Aorta (tissue), 5 donors: ENCODE data around the gene ERCC1. TPM values are rescaled to one million over a fixed set of nuclear protein-coding genes. Genes with fewer than 3 reads are reported as not detected.

Experiments
- ATAC-seq: fragments of 200-7000 bp; cut with Tn5 transposase; one replicate; pipeline ENCODE4 v1.9.1; 2022; ENCODE audit warnings: moderate library complexity; ENCODE audit not compliant: low FRiP score
- DNase-seq, 2 donors: peaks; one replicate each; pipeline ENCODE4 v3.0.0-alpha.2; 2020
- H3K27ac ChIP-seq, 2 donors: one replicate each; pipeline ENCODE4 v1.5.1; 2013; ENCODE audit warnings: low read length in 2 of 2, mild to moderate bottlenecking in 2 of 2, moderate library complexity in 2 of 2, control low read depth in 1 of 2, inconsistent platforms in 1 of 2, low read depth in 1 of 2
- H3K27me3 ChIP-seq, 2 donors: one replicate each; pipeline ENCODE4 v1.6.1; 2013; ENCODE audit warnings: control low read depth in 1 of 2, low read length in 1 of 2, mild to moderate bottlenecking in 1 of 2, moderate library complexity in 1 of 2; ENCODE audit not compliant: insufficient read depth in 2 of 2, control insufficient read depth in 1 of 2
- H3K36me3 ChIP-seq, 2 donors: one replicate each; pipeline ENCODE4 v1.6.1; 2013; ENCODE audit warnings: control low read depth in 1 of 2, low read length in 1 of 2, mild to moderate bottlenecking in 1 of 2; ENCODE audit not compliant: insufficient read depth in 2 of 2, control insufficient read depth in 1 of 2
- H3K4me1 ChIP-seq, 2 donors: one replicate each; pipeline ENCODE4 v1.6.1; 2013; ENCODE audit warnings: low read length in 2 of 2, control low read depth in 1 of 2, mild to moderate bottlenecking in 1 of 2, moderate library complexity in 1 of 2; ENCODE audit not compliant: insufficient read depth in 2 of 2, control insufficient read depth in 1 of 2
- H3K4me3 ChIP-seq, 2 donors: one replicate each; pipeline ENCODE4 v1.5.1; 2013; ENCODE audit warnings: low read length in 2 of 2, control low read depth in 1 of 2, mild to moderate bottlenecking in 1 of 2
- H3K9me3 ChIP-seq: one replicate; pipeline ENCODE4 v1.6.1; 2013; ENCODE audit warnings: mild to moderate bottlenecking, low read length; ENCODE audit not compliant: control insufficient read depth
- WGBS, 2 donors: extraction: QIAGEN DNeasy Blood & Tissue Kit; methylation state at CpG; one replicate each; pipeline ENCODE4 v1.1.7; 2013; 5-methylcytosine and 5-hydroxymethylcytosine counted together
- intact Hi-C, 2 donors: fragments of 100-400 bp; cut with DNase I; formaldehyde crosslinking; loops; one replicate each; pipeline versions ENCODE4 v1.14.2 to v1.15.0; 2022
- polyA plus RNA-seq, 2 donors: library from polyadenylated mRNA; stranded (reverse); fragments of 200-250 nt; gene quantifications; one replicate each; pipeline ENCODE4 v1.2.3, GENCODE V29; 2013
- total RNA-seq, 2 donors: library from RNA; stranded (reverse); fragmentation: NEBNext Ultra II Directional; extraction: Animal tissue kit (Norgen Biotek cat#: 25700); gene quantifications; one replicate each; pipeline ENCODE4 v1.2.1, GENCODE V29; 2021
- donor health status: healthy with polysubstance abuse.
- donor health status: Bipolar disorder and iron deficiency.
- donor health status: DM: no; HTN: no; CAD: no.
- donor health status: DM: no; HTN: no; CAD: no.
- donor health status: DM: yes; HTN: yes; CAD: no.

ERCC1 gene
- total and polyA plus RNA-seq, 4 donors = 44.5 to 81.7 (median 65.6) TPM

DNA sequence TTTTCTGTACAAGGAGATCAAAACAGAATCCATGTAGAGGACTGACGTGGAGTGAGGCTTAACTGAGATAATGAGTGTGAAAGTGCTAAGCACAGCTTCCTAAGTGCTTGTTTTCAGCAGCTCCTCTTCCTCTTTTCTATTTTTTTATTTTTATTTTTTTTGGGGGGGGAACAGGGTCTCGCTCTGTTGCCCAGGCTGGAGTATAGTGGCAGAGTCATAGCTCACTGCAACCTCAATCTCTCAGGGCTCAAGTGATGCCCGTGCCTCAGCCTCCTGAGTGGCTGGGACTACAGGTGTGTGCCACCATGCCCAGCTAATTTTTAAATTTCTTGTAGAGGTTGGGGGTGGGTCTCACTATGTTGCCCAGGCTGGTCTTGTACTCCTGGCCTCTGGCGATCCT lies 38.5 kb upstream of the ERCC1 start:
- ATAC-seq = no peak
- no peaks in the 10 kb centered on the region for H3K36me3 ChIP-seq
- 73 to 78% methylated on average over 4 of the region's 4 CpGs for WGBS, 2 donors

DNA sequence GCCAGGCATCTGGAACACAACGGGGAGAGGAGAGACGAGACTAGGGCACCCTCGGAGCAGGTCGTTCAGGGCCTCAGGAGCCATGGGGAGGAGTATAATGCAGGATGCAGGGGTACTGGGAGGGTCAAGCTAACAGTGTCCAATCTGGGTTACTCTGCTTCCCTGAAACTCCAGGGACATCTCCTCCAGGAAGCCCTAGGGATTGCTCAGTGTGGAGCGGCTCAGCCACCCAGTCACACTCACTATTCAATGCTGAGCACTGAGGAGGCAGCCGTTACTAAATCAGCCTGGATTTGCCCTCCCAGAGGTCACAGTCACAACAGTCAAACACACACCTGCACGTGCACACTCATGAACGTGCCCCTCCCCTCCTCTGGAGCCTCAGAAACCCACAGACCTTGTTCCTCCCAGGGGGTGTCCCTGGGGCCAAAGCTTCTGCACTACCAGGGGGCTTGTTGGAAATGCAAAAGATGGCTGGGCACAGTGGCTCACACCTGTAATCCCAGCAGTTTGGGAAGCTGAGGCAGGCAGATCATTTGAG lies 37.2 kb upstream of the ERCC1 start:
- DNase-seq (no peak), ATAC-seq (no peak)
- intact Hi-C loops = no loop called here

More for the DNA sequence above, 38.5 kb upstream of the ERCC1 start:
- no peak for DNase-seq
- Histone ChIP-seq H3K4me3 (no peak overlapping the region), H3K9me3 (no peaks in the 10 kb centered on the region), H3K27me3 (no peaks in the 10 kb centered on the region), H3K4me1 (no peaks in the 10 kb centered on the region), H3K27ac (no peak overlapping the region)
- intact Hi-C loops = no loop called here

DNA sequence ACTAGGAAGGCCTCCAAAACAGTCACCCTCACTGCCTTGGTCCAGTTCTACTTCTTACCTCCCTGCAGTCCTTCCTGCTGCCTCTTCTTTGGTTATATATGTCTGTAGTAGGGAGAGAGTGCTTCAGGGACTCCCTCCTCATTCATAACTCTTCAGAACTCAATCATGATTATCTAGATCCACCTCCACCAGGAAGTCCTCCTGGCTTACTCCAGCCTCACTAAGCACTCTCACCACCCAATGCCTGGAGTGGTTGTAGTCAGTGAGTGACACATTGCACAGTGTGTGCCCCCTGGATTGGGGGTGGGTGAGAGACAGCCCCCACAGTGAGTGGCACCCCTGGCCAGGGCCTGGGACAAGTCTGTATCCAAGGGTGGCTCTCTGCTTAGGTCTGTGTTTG lies 34.1 kb upstream of the ERCC1 start:
- DNase-seq = no peak
- ATAC-seq = no peak
- intact Hi-C loops = loop anchor here in 1 of 2 donors (1.0 kb wide), 1 partner anchor 10 kb away; the partner anchor contains the start of gene FOSB

More for the DNA sequence above, 37.2 kb upstream of the ERCC1 start:
- WGBS, 2 donors = 54 to 57% methylated on average over 8 of the region's 8 CpGs
- Histone ChIP-seq H3K36me3 (no peaks in the 10 kb centered on the region), H3K4me1 (no peaks in the 10 kb centered on the region), H3K9me3 (no peaks in the 10 kb centered on the region), H3K27ac (no peak overlapping the region), H3K4me3 (no peak overlapping the region), H3K27me3 (no peaks in the 10 kb centered on the region)

DNA sequence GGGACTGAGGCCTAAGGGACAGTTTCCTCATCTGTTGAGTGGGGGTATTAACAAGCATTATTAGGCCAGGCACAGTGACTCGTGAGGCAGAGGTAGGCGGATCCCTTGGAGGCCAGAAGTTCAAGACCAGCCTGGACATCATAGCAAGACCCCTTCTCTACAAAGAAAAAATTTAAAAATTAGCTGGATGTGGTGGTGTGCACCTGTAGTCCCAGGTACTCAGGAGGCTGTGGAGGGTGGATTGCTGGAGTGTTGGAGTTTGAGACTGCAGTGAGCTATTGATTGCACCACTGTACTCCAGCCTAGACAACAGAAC lies 32.7 kb upstream of the ERCC1 start:
- Histone ChIP-seq H3K9me3 (no peaks in the 10 kb centered on the region), H3K36me3 (no peaks in the 10 kb centered on the region), H3K4me1 (no peaks in the 10 kb centered on the region), H3K27me3 (no peaks in the 10 kb centered on the region), H3K27ac (peak overlapping the region; percentile 28 to 68), H3K4me3 (no peak overlapping the region)
- WGBS, 2 donors = 52 to 55% methylated on average over 2 of the region's 2 CpGs
- intact Hi-C loops = no loop called here
- DNase-seq (no peak), ATAC-seq (no peak)

More for the DNA sequence above, 34.1 kb upstream of the ERCC1 start:
- H3K9me3 ChIP-seq = no peaks in the 10 kb centered on the region
- H3K27me3 ChIP-seq = no peaks in the 10 kb centered on the region
- H3K4me1 ChIP-seq = no peaks in the 10 kb centered on the region
- H3K36me3 ChIP-seq = no peaks in the 10 kb centered on the region
- no peak overlapping the region for H3K27ac ChIP-seq
- H3K4me3 ChIP-seq = no peak overlapping the region

DNA sequence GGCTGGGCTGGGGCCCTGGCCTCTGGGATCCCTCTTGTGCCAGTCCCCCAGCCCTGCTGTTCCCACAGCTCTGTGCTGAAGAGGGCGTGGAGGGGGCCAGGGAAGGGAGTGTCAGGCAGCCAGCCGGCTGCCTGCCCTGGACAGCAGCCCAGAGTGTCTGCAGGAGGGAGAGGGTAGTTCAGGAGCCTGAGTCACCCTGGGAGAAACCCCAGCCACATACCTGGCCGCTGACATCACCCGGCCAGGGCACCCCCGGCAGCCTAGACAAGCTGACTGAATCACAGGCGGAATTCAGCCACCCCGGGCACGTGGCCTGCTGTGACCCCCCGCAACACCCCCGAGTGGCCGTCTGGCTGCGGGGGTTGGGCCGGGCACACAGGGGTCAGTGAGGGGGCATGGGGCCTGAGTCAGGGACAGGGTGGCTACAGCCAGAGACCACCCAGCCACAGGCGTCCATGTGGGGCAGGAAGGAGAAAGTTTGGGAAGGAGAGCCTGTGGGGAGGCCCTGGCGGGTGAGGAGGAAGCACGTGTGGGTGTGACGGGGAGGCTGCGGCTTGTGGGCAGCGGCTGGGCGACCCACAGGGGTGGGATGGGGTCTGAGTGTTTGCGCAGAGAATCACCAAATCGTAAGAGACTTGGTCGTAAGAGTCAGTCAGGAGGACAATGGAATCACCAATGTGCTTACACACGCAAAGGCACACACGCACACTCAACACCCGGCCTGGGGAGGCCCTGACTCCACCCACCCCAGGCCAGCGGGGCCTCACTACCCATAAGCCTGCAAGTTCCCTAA lies 32.2 kb upstream of the ERCC1 start:
- peak overlapping the region; percentile 28 to 68 for H3K27ac ChIP-seq
- intact Hi-C loops = no loop called here
- 1 to 3% methylated on average over 26 to 27 of the region's 27 CpGs for WGBS, 2 donors
- no peaks in the 10 kb centered on the region for H3K27me3 ChIP-seq
- no peak overlapping the region for H3K4me3 ChIP-seq
- no peaks in the 10 kb centered on the region for H3K36me3 ChIP-seq
- ATAC-seq = peak; percentile 92
- DNase-seq = peak; percentile 96 to 99
- H3K4me1 ChIP-seq = no peaks in the 10 kb centered on the region
- H3K9me3 ChIP-seq = no peaks in the 10 kb centered on the region

DNA sequence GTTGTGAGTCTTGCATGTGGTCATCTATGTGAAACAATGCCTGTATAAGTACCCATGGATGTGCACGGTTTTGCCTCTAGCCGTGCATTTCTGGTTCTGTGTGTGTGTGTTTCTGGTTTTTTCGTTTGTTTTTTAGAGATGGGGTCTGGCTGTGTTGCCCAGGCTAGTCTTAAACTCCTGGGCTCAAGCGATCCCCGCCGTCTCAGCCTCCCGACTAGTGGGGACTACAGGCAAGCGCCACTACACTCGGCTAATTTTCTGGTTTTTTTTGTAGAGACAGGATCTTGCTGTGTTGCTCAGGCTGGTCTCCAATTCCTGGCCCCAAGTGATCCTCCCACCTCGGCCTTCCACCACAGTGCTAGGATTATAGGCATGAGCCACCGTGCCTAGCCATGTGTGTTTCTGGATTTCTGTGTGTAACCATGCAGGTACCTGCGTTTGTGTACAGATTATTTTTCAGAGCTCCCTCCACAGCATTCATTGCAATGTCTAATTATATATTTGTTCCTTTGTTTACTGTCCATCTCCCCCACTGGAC lies 28.2 kb upstream of the ERCC1 start:
- no peaks in the 10 kb centered on the region for H3K9me3 ChIP-seq
- DNase-seq (no peak), ATAC-seq (no peak)
- 85 to 86% methylated on average over 12 of the region's 12 CpGs for WGBS, 2 donors
- no peak overlapping the region for H3K27ac ChIP-seq
- H3K4me1 ChIP-seq = no peaks in the 10 kb centered on the region
- intact Hi-C loops = no loop called here
- no peaks in the 10 kb centered on the region for H3K36me3 ChIP-seq
- H3K27me3 ChIP-seq = no peaks in the 10 kb centered on the region
- no peak overlapping the region for H3K4me3 ChIP-seq

DNA sequence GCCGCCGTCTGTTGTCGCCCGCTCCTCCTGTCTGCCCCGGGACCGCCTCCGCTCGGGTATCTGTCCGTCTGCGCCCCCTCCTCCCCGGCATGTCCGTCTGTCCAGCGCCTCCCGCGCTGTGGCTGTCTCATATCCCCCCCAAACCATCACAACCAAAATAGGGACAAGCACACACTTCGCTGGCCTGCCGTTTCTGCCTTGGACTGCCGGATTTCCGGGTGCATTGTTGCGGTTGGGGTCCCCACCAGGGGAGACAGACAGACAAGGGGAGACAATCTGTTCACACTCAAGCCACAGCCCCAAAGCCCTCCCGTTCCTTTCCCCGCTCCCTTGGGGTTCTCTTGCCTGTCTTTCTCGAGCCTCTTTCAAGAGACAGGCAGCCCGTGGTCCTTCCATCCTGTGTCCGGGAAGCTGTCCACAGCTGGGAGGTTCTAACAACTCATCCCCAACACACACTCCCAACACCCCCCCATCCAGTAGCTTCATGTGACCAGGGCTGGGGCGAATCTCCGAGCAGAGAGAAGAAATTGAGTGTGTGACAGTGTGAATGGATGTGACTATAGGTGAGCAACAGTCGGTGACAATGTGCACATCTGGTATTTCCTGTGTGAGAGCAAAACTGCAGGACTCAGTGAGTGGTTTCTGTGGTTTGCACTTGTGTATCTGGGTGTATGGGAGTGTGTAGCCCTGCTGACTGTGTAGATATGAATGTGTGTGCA lies 27.6 kb upstream of the ERCC1 start:
- DNase-seq = peak in 1 of 2 donors; percentile 81
- Histone ChIP-seq H3K4me1 (no peaks in the 10 kb centered on the region), H3K4me3 (peak overlapping the region in 1 of 2 donors; percentile 11), H3K9me3 (no peaks in the 10 kb centered on the region), H3K36me3 (no peaks in the 10 kb centered on the region), H3K27ac (peak overlapping the region in 1 of 2 donors; percentile 84), H3K27me3 (no peaks in the 10 kb centered on the region)
- peak; percentile 30 for ATAC-seq
- intact Hi-C loops = no loop called here
- 6 to 8% methylated on average over 16 to 28 of the region's 28 CpGs for WGBS, 2 donors

DNA sequence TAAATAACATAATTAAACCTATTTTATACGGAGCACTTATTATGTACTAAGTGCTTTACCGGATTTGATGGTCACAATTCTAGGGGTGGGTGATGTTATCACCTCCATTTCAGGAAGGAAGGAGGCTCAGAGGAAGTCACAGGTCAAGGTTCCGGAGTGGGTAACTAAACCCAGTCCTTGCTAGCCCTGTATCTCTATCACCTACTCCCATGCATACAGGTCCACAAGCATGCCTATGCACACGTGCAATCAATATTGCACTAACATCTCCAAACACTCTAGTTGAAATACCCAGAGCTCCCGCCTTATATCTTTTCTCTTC lies 26.3 kb upstream of the ERCC1 start:
- Histone ChIP-seq H3K27me3 (no peaks in the 10 kb centered on the region), H3K27ac (peak overlapping the region in 1 of 2 donors; percentile 17), H3K4me3 (no peak overlapping the region), H3K36me3 (no peaks in the 10 kb centered on the region), H3K9me3 (no peaks in the 10 kb centered on the region), H3K4me1 (no peaks in the 10 kb centered on the region)
- DNase-seq = no peak
- intact Hi-C loops = no loop called here
- peak; percentile 1 for ATAC-seq
- WGBS, 2 donors = 45 to 54% methylated on average over 5 of the region's 5 CpGs
